ENCODE data around the gene CPNE9.

GRCh38 chr3:9712415-9712814, 8.8 kb downstream of the CPNE9 start:
- no peak for TF ChIP-seq EP300 (IDR thresholded peaks at IDR 0.05; ENCODE audit: borderline replicate concordance in 1 of 2, low read depth in 2 of 2, low read length in 2 of 2)
- no peak for TF ChIP-seq CBX8 (IDR thresholded peaks at IDR 0.05; ENCODE audit: borderline replicate concordance, low read depth, low read length)
- TF ChIP-seq CTCF (IDR thresholded peaks at IDR 0.05; ENCODE audit: control extremely low read depth in 1 of 3, insufficient read depth in 1 of 3, low read depth in 1 of 3, low read length in 3 of 3): no peak
- TF ChIP-seq CHD1 (IDR thresholded peaks at IDR 0.05; ENCODE audit: low read depth, low read length): no peak
- TF ChIP-seq TEAD4 (IDR thresholded peaks at IDR 0.05; ENCODE audit: low read depth, low read length): no peak
- no peak for TF ChIP-seq TAF1 (IDR thresholded peaks at IDR 0.05; ENCODE audit: low read depth, low read length)
- no peak for TF ChIP-seq YY1 (IDR thresholded peaks at IDR 0.05; ENCODE audit: low read depth, low read length)
- TF ChIP-seq RFX5 (IDR thresholded peaks at IDR 0.05; ENCODE audit: borderline replicate concordance, low read depth, low read length): no peak
- no peak for TF ChIP-seq EZH2 (IDR thresholded peaks at IDR 0.05; ENCODE audit: low read depth, low read length, severe bottlenecking)
- TF ChIP-seq CTBP2 (IDR thresholded peaks at IDR 0.05; ENCODE audit: borderline replicate concordance, insufficient read depth, insufficient read length, low read length): no peak
- no peak for TF ChIP-seq CHD2 (IDR thresholded peaks at IDR 0.05; ENCODE audit: low read length)
- TF ChIP-seq SUZ12 (IDR thresholded peaks at IDR 0.05; ENCODE audit: low read length): no peak
- TF ChIP-seq POLR2A (IDR thresholded peaks at IDR 0.05; ENCODE audit: control extremely low read depth in 1 of 2, low read depth in 2 of 2, low read length in 2 of 2): no peak
- no peak for TF ChIP-seq JUND (IDR thresholded peaks at IDR 0.05; ENCODE audit: low read length)
